GM12878 (cell line): ENCODE data around the gene CREB5. TPM values are rescaled to one million over a fixed set of nuclear protein-coding genes. Genes with fewer than 3 reads are reported as not detected.

Experiments
- ATAC-seq: fragments of 200-7000 bp; cut with Tn5 transposase; 3 replicates; pipeline ENCODE4 v1.9.1; 2020; ENCODE audit warnings: mild to moderate bottlenecking, moderate library complexity
- BruUV-seq: library from RNA; stranded (reverse); fragments of 400-500 nt; replicated peaks from 2 replicates; lab custom pipeline; 2021; lab: Mats Ljungman, UMichigan
- CTCF ChIA-PET: fragments of 300-600 bp; sonication (Branson Sonifier 250); formaldehyde crosslinking; extraction: SDS; loops from one replicate; lab custom pipeline; 2021; ENCODE audit warnings: inconsistent platforms; lab: Yijun Ruan, JAX
- POLR2A ChIA-PET: fragments of 350-600 bp; formaldehyde crosslinking; extraction: SDS; loops from one replicate; lab custom pipeline; 2021; ENCODE audit warnings: inconsistent platforms; lab: Charles Lee
- RAD21 ChIA-PET: fragments of 300-600 bp; sonication (Branson Sonifier 250); formaldehyde crosslinking; loops from one replicate; lab custom pipeline; 2023; ENCODE audit warnings: antibody characterized with exemption; ENCODE audit not compliant: unreplicated experiment; lab: Charles Lee
- SMC1A ChIA-PET: fragments of 300-600 bp; sonication (Branson Sonifier 250); formaldehyde crosslinking; loops from one replicate; lab custom pipeline; 2023; ENCODE audit not compliant: unreplicated experiment, uncharacterized antibody; lab: Charles Lee
- DNase-seq: peaks from one replicate; pipeline ENCODE4 v3.0.0-alpha.2; 2011; ENCODE audit warnings: low read depth, low spot score
- FAIRE-seq: peaks from 3 replicates; lab custom pipeline; 2011; peaks lifted over from hg19 to GRCh38; lab: Jason Lieb, UNC
- H2AFZ ChIP-seq: 2 replicates; pipeline ENCODE4 v1.6.0; 2011; ENCODE audit warnings: low read depth, low read length, control low read depth; ENCODE audit not compliant: control insufficient read depth
- H3K27ac ChIP-seq: 2 replicates; pipeline ENCODE4 v1.5.1; 2011; ENCODE audit warnings: control low read depth; ENCODE audit not compliant: control insufficient read depth, insufficient read depth
- H3K27me3 ChIP-seq, 2 experiments: replicated peaks in 1 of 2; 2 replicates each; pipeline versions ENCODE4 v1.6.0 to v1.6.1; 2011; ENCODE audit warnings: low read length in 1 of 2; ENCODE audit not compliant: control insufficient read depth in 2 of 2, insufficient read depth in 2 of 2
- H3K36me3 ChIP-seq, 2 experiments: 2 replicates each; pipeline ENCODE4 v1.5.1; 2011; ENCODE audit warnings: low read length in 1 of 2; ENCODE audit not compliant: control insufficient read depth in 2 of 2, insufficient read depth in 2 of 2
- H3K4me1 ChIP-seq: 2 replicates; pipeline ENCODE4 v1.6.1; 2011; ENCODE audit warnings: mild to moderate bottlenecking, low read length, moderate library complexity, mixed read lengths; ENCODE audit not compliant: control insufficient read depth, insufficient read depth
- H3K4me2 ChIP-seq: 2 replicates; pipeline ENCODE4 v1.6.0; 2011; ENCODE audit warnings: control low read depth; ENCODE audit not compliant: control insufficient read depth, insufficient read depth
- H3K4me3 ChIP-seq: fragments of 200-600 bp; sonication (generic); 2 replicates; pipeline ENCODE4 v1.5.1; 2016
- H3K79me2 ChIP-seq: 2 replicates; pipeline ENCODE4 v1.6.0; 2011; ENCODE audit warnings: low read length; ENCODE audit not compliant: control insufficient read depth, insufficient read depth
- H3K9ac ChIP-seq: 2 replicates; pipeline ENCODE4 v1.8.0; 2011; ENCODE audit warnings: low read length, control low read depth, mixed read lengths; ENCODE audit not compliant: control insufficient read depth, insufficient read depth
- H3K9me3 ChIP-seq: replicated peaks from 3 replicates; pipeline ENCODE4 v1.5.1; 2011; ENCODE audit warnings: mild to moderate bottlenecking, low read length; ENCODE audit not compliant: control insufficient read depth, insufficient read depth
- H4K20me1 ChIP-seq: 2 replicates; pipeline ENCODE4 v1.6.0; 2011; ENCODE audit not compliant: control insufficient read depth, insufficient read depth
- STAT1 ChIP-seq: fragments of 450-650 bp; conservative IDR thresholded peaks from 2 replicates; pipeline ENCODE4 v1.6.1; 2014; ENCODE audit warnings: antibody characterized with exemption, mild to moderate bottlenecking
- TAF1 ChIP-seq: IDR thresholded peaks from 2 replicates; pipeline ENCODE4 v1.6.1; 2011; ENCODE audit warnings: mild to moderate bottlenecking, low read depth, low read length, borderline replicate concordance
- WGBS: methylation state at CpG from one replicate; pipeline ENCODE4 v1.1.6; 2016; ENCODE audit warnings: low lambda C conversion rate; ENCODE audit not compliant: insufficient replicate concordance, insufficient coverage; ENCODE audit errors: missing lambda C conversion rate; 5-methylcytosine and 5-hydroxymethylcytosine counted together
- in situ Hi-C: fragments of 300-500 bp; cut with MboI; formaldehyde crosslinking; loops from 9 replicates; pipeline ENCODE4 v1.14.3; 2018; ENCODE audit warnings: mixed read lengths
- intact Hi-C: fragments of 100-400 bp; cut with micrococcal nuclease; formaldehyde crosslinking; loops from one replicate; pipeline ENCODE4 v1.14.2; 2022; ENCODE audit not compliant: unreplicated experiment
- polyA plus RNA-seq, 11 experiments: library from polyadenylated mRNA; depleted of rRNA in 4 of 11; unstranded in 6 of 11; stranded (reverse) in 5 of 11; fragments of >200 nt; fragmentation: Nextera tagmentation in 4 of 11; fragmentation: Illumina TruSeq in 1 of 11; extraction: Ambion mirVana in 4 of 11; extraction: Trizol in 1 of 11; gene quantifications; 1 replicate in 1 of 11; 2 replicates in 10 of 11; pipeline versions ENCODE4 v1.2.1 to v1.2.3, GENCODE V29; 2011 to 2016; ENCODE audit warnings: inconsistent platforms in 2 of 11, missing spikeins in 2 of 11, low read depth in 1 of 11
- total RNA-seq, 4 experiments: library from RNA; depleted of rRNA in 3 of 4; stranded (reverse); fragments of >200 nt in 3 of 4; fragmentation: Illumina TruSeq in 1 of 4; extraction: Trizol in 1 of 4; gene quantifications; 2 replicates each; pipeline versions ENCODE4 v1.2.1 to v1.2.3, GENCODE V29; 2013 to 2021
- TF ChIP-seq, protein P1 (sequence below), 3 experiments: IDR thresholded peaks in 2 of 3; conservative IDR thresholded peaks in 1 of 3; 2 replicates each; pipeline ENCODE4 v1.5.1; 2011; ENCODE audit warnings: low read depth in 3 of 3, low read length in 3 of 3, mild to moderate bottlenecking in 3 of 3, control low read depth in 2 of 3, moderate library complexity in 2 of 3, inconsistent platforms in 1 of 3, mixed read lengths in 1 of 3; ENCODE audit not compliant: control insufficient read depth in 2 of 3, insufficient read depth in 1 of 3; ENCODE audit errors: extremely low read depth in 1 of 3

The CREB5 gene
- total and polyA plus RNA-seq, 10 of the 15 experiments (the other 5 are each of a cell fraction or from before 2014, with no cell fraction given): 12.9 to 74.1 (median 53.0) TPM

DNA sequence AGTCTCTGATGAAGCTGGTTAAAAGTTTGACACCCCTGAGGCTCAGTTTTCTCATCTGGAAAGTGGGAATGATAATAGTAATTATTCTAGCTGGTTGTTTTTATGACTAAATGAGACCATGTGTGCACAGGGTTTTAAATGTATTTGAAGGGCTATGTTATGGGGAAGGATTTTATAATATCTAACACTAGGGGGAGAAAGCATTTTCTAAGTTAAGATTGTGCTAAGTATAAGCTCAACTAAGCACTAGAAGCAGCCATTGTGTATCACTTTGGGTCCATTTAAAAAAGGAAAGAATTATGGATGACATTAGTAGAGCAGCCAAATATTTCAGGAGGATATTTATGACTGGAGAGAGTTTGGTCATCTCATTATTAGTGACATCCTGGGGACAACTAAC, 49.5 kb upstream of the CREB5 start:
- in situ Hi-C loops (no loop called here), intact Hi-C loops (loop anchor here (5.0 kb wide), 1 partner anchor 489 kb away; no protein-coding TSS in a partner anchor)
- no peak overlapping the region for H3K9ac ChIP-seq
- SMC1A ChIA-PET: interaction anchor here (0.8 to 3.2 kb wide), 10 partner anchors 26 to 559 kb away, joined by 3 to 15 read pairs (median 4); no protein-coding TSS in a partner anchor
- no peaks in the 10 kb centered on the region for H4K20me1 ChIP-seq
- TF ChIP-seq, protein P1, sequence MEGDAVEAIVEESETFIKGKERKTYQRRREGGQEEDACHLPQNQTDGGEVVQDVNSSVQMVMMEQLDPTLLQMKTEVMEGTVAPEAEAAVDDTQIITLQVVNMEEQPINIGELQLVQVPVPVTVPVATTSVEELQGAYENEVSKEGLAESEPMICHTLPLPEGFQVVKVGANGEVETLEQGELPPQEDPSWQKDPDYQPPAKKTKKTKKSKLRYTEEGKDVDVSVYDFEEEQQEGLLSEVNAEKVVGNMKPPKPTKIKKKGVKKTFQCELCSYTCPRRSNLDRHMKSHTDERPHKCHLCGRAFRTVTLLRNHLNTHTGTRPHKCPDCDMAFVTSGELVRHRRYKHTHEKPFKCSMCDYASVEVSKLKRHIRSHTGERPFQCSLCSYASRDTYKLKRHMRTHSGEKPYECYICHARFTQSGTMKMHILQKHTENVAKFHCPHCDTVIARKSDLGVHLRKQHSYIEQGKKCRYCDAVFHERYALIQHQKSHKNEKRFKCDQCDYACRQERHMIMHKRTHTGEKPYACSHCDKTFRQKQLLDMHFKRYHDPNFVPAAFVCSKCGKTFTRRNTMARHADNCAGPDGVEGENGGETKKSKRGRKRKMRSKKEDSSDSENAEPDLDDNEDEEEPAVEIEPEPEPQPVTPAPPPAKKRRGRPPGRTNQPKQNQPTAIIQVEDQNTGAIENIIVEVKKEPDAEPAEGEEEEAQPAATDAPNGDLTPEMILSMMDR (IDR thresholded peaks at IDR 0.05 in 2 of 3, conservative IDR thresholded peaks at IDR 0.05 in 1 of 3; ENCODE audit: control insufficient read depth in 2 of 3, extremely low read depth in 1 of 3, insufficient read depth in 1 of 3, low read depth in 3 of 3, low read length in 3 of 3): peak in 2 of 3 experiments; percentile 10 to 13; a peak in 2 of 6 replicates
- no peak for TF ChIP-seq STAT1
- no peak for FAIRE-seq
- POLR2A ChIA-PET: interaction anchor here (0.6 kb wide), 2 partner anchors 354 to 439 kb away, joined by 4 to 6 read pairs; no protein-coding TSS in a partner anchor
- no TSS peak for BruUV-seq
- CTCF ChIA-PET: interaction anchor here (0.5 to 6.7 kb wide), 19 partner anchors 9 to 564 kb away, joined by 3 to 33 read pairs (median 3); no protein-coding TSS in a partner anchor
- no peaks in the 10 kb centered on the region for H3K36me3 ChIP-seq
- ATAC-seq: peak; percentile 77
- peaks cover 4% of the 10 kb centered on the region; the same call in 2 of the 3 replicates for H3K9me3 ChIP-seq
- H3K27ac ChIP-seq: no peak overlapping the region
- RAD21 ChIA-PET: interaction anchor here (0.6 to 1.2 kb wide), 7 partner anchors 9 to 1046 kb away, joined by 3 to 5 read pairs (median 3); no protein-coding TSS in a partner anchor
- no peak overlapping the region for H3K4me2 ChIP-seq
- no peaks in the 10 kb centered on the region; a peak in 1 of 4 replicates for H3K27me3 ChIP-seq
- H3K79me2 ChIP-seq: no peaks in the 10 kb centered on the region
- H3K4me3 ChIP-seq: no peak overlapping the region
- DNase-seq: no peak
- no peaks in the 10 kb centered on the region for H3K4me1 ChIP-seq
- no peak overlapping the region for H2AFZ ChIP-seq

DNA sequence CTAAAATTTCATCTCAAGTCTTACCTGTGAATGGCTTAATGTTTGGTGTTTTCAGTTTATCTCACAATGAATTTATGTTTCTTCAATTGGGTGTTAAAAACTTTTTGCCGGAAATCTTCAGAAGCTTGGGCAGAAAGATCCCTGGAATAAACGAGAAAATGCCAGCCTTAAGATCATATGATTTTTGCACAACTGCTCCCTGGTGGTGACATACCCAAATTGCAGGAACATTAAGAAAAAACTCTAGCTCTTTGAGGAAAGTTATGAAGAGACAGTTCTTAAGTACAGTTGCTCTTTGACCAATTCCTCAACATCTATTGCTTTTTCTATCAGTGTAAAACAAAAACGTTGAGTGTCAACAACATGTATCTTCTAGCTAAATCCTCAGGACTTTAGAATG, 48.2 kb upstream of the CREB5 start:
- H3K9ac ChIP-seq: no peak overlapping the region
- intact Hi-C loops: loop anchor here (5.0 kb wide), 1 partner anchor 488 kb away; no protein-coding TSS in a partner anchor
- H3K9me3 ChIP-seq: peaks cover 4% of the 10 kb centered on the region; the same call in 2 of the 3 replicates
- ATAC-seq (no peak), DNase-seq (no peak)
- ChIA-PET SMC1A (interaction anchor here (0.8 to 3.2 kb wide), 4 partner anchors 9 to 491 kb away, joined by 3 to 15 read pairs (median 4); no protein-coding TSS in a partner anchor), RAD21 (interaction anchor here (0.7 to 1.2 kb wide), 2 partner anchors 9 to 1301 kb away, joined by 3 read pairs; no protein-coding TSS in a partner anchor)
- no peak overlapping the region for H3K4me3 ChIP-seq
- no peak overlapping the region for H3K27ac ChIP-seq
- no peak for TF ChIP-seq TAF1
- TF ChIP-seq, protein P1 (IDR thresholded peaks at IDR 0.05 in 2 of 3, conservative IDR thresholded peaks at IDR 0.05 in 1 of 3; ENCODE audit: control insufficient read depth in 2 of 3, extremely low read depth in 1 of 3, insufficient read depth in 1 of 3, low read depth in 3 of 3, low read length in 3 of 3): peak in 2 of 3 experiments; percentile 8 to 23; a peak in 2 of 6 replicates
- TF ChIP-seq, all 136 proteins: peak for 1
- in situ Hi-C loops: no loop called here
- Histone ChIP-seq H4K20me1 (no peaks in the 10 kb centered on the region), H3K36me3 (no peaks in the 10 kb centered on the region), H3K4me2 (no peak overlapping the region), H2AFZ (no peak overlapping the region), H3K4me1 (no peaks in the 10 kb centered on the region), H3K79me2 (no peaks in the 10 kb centered on the region), H3K27me3 (no peaks in the 10 kb centered on the region; a peak in 1 of 4 replicates)
- BruUV-seq: no TSS peak
- 54% methylated on average over 3 of the region's 3 CpGs for WGBS
- FAIRE-seq: no peak
- CTCF ChIA-PET: interaction anchor here (1.0 to 6.7 kb wide), 7 partner anchors 14 to 493 kb away, joined by 3 to 33 read pairs (median 4); no protein-coding TSS in a partner anchor
- POLR2A ChIA-PET: no interaction called here
